Measurements from ENCODE around the gene ST6GAL1. TPM values are rescaled to one million over a fixed set of nuclear protein-coding genes. Genes with fewer than 3 reads are reported as not detected.

ST6GAL1 gene
- total RNA-seq, 1 donor from 2014 or later = 16.7 TPM

GRCh38 chr3:187039723-187040414 is 109.5 kb downstream of the ST6GAL1 start:
- Histone ChIP-seq H3K4me1 (ENCODE audit: control insufficient read depth in 3 of 3, insufficient read depth in 3 of 3, low read length in 3 of 3) (peaks cover 2 to 10% (median 2%) of the 10 kb centered on the region in 3 donors), H3K27me3 (ENCODE audit: control insufficient read depth in 3 of 3, insufficient read depth in 3 of 3, low read length in 3 of 3) (no peaks in the 10 kb centered on the region), H3K4me3 (ENCODE audit: low read length in 3 of 3) (no peak overlapping the region), H3K9me3 (ENCODE audit: control insufficient read depth in 3 of 3, low read length in 3 of 3) (peaks cover 0 to 2% (median 0%) of the 10 kb centered on the region in 3 donors), H3K9ac (ENCODE audit: low read depth in 1 of 3, low read length in 3 of 3) (no peak overlapping the region), H3K27ac (ENCODE audit: low read depth, low read length) (no peak overlapping the region), H3K36me3 (ENCODE audit: control insufficient read depth in 3 of 3, insufficient read depth in 3 of 3, low read length in 3 of 3) (peaks cover 0 to 14% (median 10%) of the 10 kb centered on the region in 3 donors)

GRCh38 chr3:187040516-187041361 is 110.4 kb downstream of the ST6GAL1 start:
- H3K4me3 ChIP-seq (ENCODE audit: low read length in 3 of 3) = no peak overlapping the region
- peaks cover 2 to 10% (median 2%) of the 10 kb centered on the region in 3 donors for H3K4me1 ChIP-seq (ENCODE audit: control insufficient read depth in 3 of 3, insufficient read depth in 3 of 3, low read length in 3 of 3)
- H3K27ac ChIP-seq (ENCODE audit: low read depth, low read length) = no peak overlapping the region
- no peak overlapping the region for H3K9ac ChIP-seq (ENCODE audit: low read depth in 1 of 3, low read length in 3 of 3)
- H3K27me3 ChIP-seq (ENCODE audit: control insufficient read depth in 3 of 3, insufficient read depth in 3 of 3, low read length in 3 of 3) = no peaks in the 10 kb centered on the region
- peaks cover 0 to 14% (median 10%) of the 10 kb centered on the region in 3 donors for H3K36me3 ChIP-seq (ENCODE audit: control insufficient read depth in 3 of 3, insufficient read depth in 3 of 3, low read length in 3 of 3)
- no peaks in the 10 kb centered on the region for H3K9me3 ChIP-seq (ENCODE audit: control insufficient read depth in 3 of 3, low read length in 3 of 3)

- H3K27ac ChIP-seq (ENCODE audit: low read depth, low read length) = no peak overlapping the region
- H3K9ac ChIP-seq (ENCODE audit: low read depth in 1 of 3, low read length in 3 of 3) = no peak overlapping the region
- peaks cover 2 to 10% (median 2%) of the 10 kb centered on the region in 3 donors for H3K4me1 ChIP-seq (ENCODE audit: control insufficient read depth in 3 of 3, insufficient read depth in 3 of 3, low read length in 3 of 3)
- H3K4me3 ChIP-seq (ENCODE audit: low read length in 3 of 3) = no peak overlapping the region
- no peaks in the 10 kb centered on the region for H3K9me3 ChIP-seq (ENCODE audit: control insufficient read depth in 3 of 3, low read length in 3 of 3)
- peaks cover 0 to 14% (median 10%) of the 10 kb centered on the region in 3 donors for H3K36me3 ChIP-seq (ENCODE audit: control insufficient read depth in 3 of 3, insufficient read depth in 3 of 3, low read length in 3 of 3)
- H3K27me3 ChIP-seq (ENCODE audit: control insufficient read depth in 3 of 3, insufficient read depth in 3 of 3, low read length in 3 of 3) = no peaks in the 10 kb centered on the region
Measured at GRCh38 chr3:187041362-187042307, 111.3 kb downstream of the ST6GAL1 start.

- no peak overlapping the region for H3K4me3 ChIP-seq (ENCODE audit: low read length in 3 of 3)
- no peaks in the 10 kb centered on the region for H3K9me3 ChIP-seq (ENCODE audit: control insufficient read depth in 3 of 3, low read length in 3 of 3)
- peaks cover 0 to 14% (median 10%) of the 10 kb centered on the region in 3 donors for H3K36me3 ChIP-seq (ENCODE audit: control insufficient read depth in 3 of 3, insufficient read depth in 3 of 3, low read length in 3 of 3)
- no peaks in the 10 kb centered on the region for H3K27me3 ChIP-seq (ENCODE audit: control insufficient read depth in 3 of 3, insufficient read depth in 3 of 3, low read length in 3 of 3)
- no peak overlapping the region for H3K9ac ChIP-seq (ENCODE audit: low read depth in 1 of 3, low read length in 3 of 3)
- peaks cover 2 to 10% (median 2%) of the 10 kb centered on the region in 3 donors for H3K4me1 ChIP-seq (ENCODE audit: control insufficient read depth in 3 of 3, insufficient read depth in 3 of 3, low read length in 3 of 3)
- no peak overlapping the region for H3K27ac ChIP-seq (ENCODE audit: low read depth, low read length)
Measured at GRCh38 chr3:187042346-187042745, 112.0 kb downstream of the ST6GAL1 start.

- Histone ChIP-seq H3K9me3 (ENCODE audit: control insufficient read depth in 3 of 3, low read length in 3 of 3) (no peaks in the 10 kb centered on the region), H3K4me1 (ENCODE audit: control insufficient read depth in 3 of 3, insufficient read depth in 3 of 3, low read length in 3 of 3) (peaks cover 2 to 10% (median 2%) of the 10 kb centered on the region in 3 donors), H3K4me3 (ENCODE audit: low read length in 3 of 3) (no peak overlapping the region), H3K27ac (ENCODE audit: low read depth, low read length) (no peak overlapping the region), H3K9ac (ENCODE audit: low read depth in 1 of 3, low read length in 3 of 3) (no peak overlapping the region), H3K36me3 (ENCODE audit: control insufficient read depth in 3 of 3, insufficient read depth in 3 of 3, low read length in 3 of 3) (peaks cover 0 to 14% (median 10%) of the 10 kb centered on the region in 3 donors), H3K27me3 (ENCODE audit: control insufficient read depth in 3 of 3, insufficient read depth in 3 of 3, low read length in 3 of 3) (no peaks in the 10 kb centered on the region)
Measured at GRCh38 chr3:187042874-187043458, 112.6 kb downstream of the ST6GAL1 start.

GRCh38 chr3:187044206-187044605 is 113.9 kb downstream of the ST6GAL1 start:
- Histone ChIP-seq H3K27me3 (ENCODE audit: control insufficient read depth in 3 of 3, insufficient read depth in 3 of 3, low read length in 3 of 3) (no peaks in the 10 kb centered on the region), H3K9me3 (ENCODE audit: control insufficient read depth in 3 of 3, low read length in 3 of 3) (no peaks in the 10 kb centered on the region), H3K4me1 (ENCODE audit: control insufficient read depth in 3 of 3, insufficient read depth in 3 of 3, low read length in 3 of 3) (peaks cover 2 to 10% (median 2%) of the 10 kb centered on the region in 3 donors), H3K9ac (ENCODE audit: low read depth in 1 of 3, low read length in 3 of 3) (no peak overlapping the region), H3K36me3 (ENCODE audit: control insufficient read depth in 3 of 3, insufficient read depth in 3 of 3, low read length in 3 of 3) (peaks cover 0 to 16% (median 12%) of the 10 kb centered on the region in 3 donors), H3K27ac (ENCODE audit: low read depth, low read length) (no peak overlapping the region), H3K4me3 (ENCODE audit: low read length in 3 of 3) (no peak overlapping the region)

- Histone ChIP-seq H3K4me3 (ENCODE audit: low read length in 3 of 3) (no peak overlapping the region), H3K36me3 (ENCODE audit: control insufficient read depth in 3 of 3, insufficient read depth in 3 of 3, low read length in 3 of 3) (peaks cover 0 to 16% (median 14%) of the 10 kb centered on the region in 3 donors), H3K4me1 (ENCODE audit: control insufficient read depth in 3 of 3, insufficient read depth in 3 of 3, low read length in 3 of 3) (peaks cover 2 to 10% (median 2%) of the 10 kb centered on the region in 3 donors), H3K27ac (ENCODE audit: low read depth, low read length) (no peak overlapping the region), H3K9ac (ENCODE audit: low read depth in 1 of 3, low read length in 3 of 3) (no peak overlapping the region), H3K27me3 (ENCODE audit: control insufficient read depth in 3 of 3, insufficient read depth in 3 of 3, low read length in 3 of 3) (no peaks in the 10 kb centered on the region), H3K9me3 (ENCODE audit: control insufficient read depth in 3 of 3, low read length in 3 of 3) (no peaks in the 10 kb centered on the region)
Measured at GRCh38 chr3:187044867-187045552, 114.7 kb downstream of the ST6GAL1 start.

- Histone ChIP-seq H3K4me3 (ENCODE audit: low read length in 3 of 3) (no peak overlapping the region), H3K36me3 (ENCODE audit: control insufficient read depth in 3 of 3, insufficient read depth in 3 of 3, low read length in 3 of 3) (peaks cover 0 to 15% (median 10%) of the 10 kb centered on the region in 3 donors), H3K27ac (ENCODE audit: low read depth, low read length) (no peak overlapping the region), H3K27me3 (ENCODE audit: control insufficient read depth in 3 of 3, insufficient read depth in 3 of 3, low read length in 3 of 3) (no peaks in the 10 kb centered on the region), H3K9me3 (ENCODE audit: control insufficient read depth in 3 of 3, low read length in 3 of 3) (no peaks in the 10 kb centered on the region), H3K4me1 (ENCODE audit: control insufficient read depth in 3 of 3, insufficient read depth in 3 of 3, low read length in 3 of 3) (peaks cover 2 to 10% (median 2%) of the 10 kb centered on the region in 3 donors), H3K9ac (ENCODE audit: low read depth in 1 of 3, low read length in 3 of 3) (no peak overlapping the region)
Measured at GRCh38 chr3:187046033-187046432, 115.7 kb downstream of the ST6GAL1 start.

Data from skeletal muscle tissue (tissue), 4 donors.